Muscle of back (tissue), 11 donors: ENCODE data around the gene RGS7. TPM values are rescaled to one million over a fixed set of nuclear protein-coding genes. Genes with fewer than 3 reads are reported as not detected.
"Not testable (repeated sequence)": the region's sequence is repeated elsewhere in the genome, so short reads cannot be mapped to it uniquely, and the experiment has no call there.

Source experiments
- DNase-seq, 3 donors: peaks; one replicate each; pipeline versions ENCODE4 v3.0.0 to v3.0.0-alpha.2; 2013
- polyA plus RNA-seq, 10 donors: library from polyadenylated mRNA; unstranded; fragments of 120-200 nt; gene quantifications; one replicate each; pipeline ENCODE4 v1.2.1, GENCODE V29; 2013; ENCODE audit not compliant: insufficient read length in 10 of 10

The RGS7 gene
- polyA plus RNA-seq, 10 donors = 0.05 to 0.20 TPM; not detected in 8

- no peak for DNase-seq
Measured at GRCh38 chr1:241213139-241213538, 143.9 kb downstream of the RGS7 start.

- no peak for DNase-seq
Measured at GRCh38 chr1:241212628-241213027, 144.4 kb downstream of the RGS7 start.

GRCh38 chr1:241208910-241209379 lies 148.1 kb downstream of the RGS7 start:
- DNase-seq = no peak

- no peak for DNase-seq
Measured at GRCh38 chr1:241203817-241204216, 153.2 kb downstream of the RGS7 start.

GRCh38 chr1:241202401-241202800 lies 154.6 kb downstream of the RGS7 start:
- no peak for DNase-seq

- DNase-seq = no peak
Measured at GRCh38 chr1:241186716-241187115, 170.3 kb downstream of the RGS7 start.

- no peak for DNase-seq
Measured at GRCh38 chr1:241181971-241182370, 175.0 kb downstream of the RGS7 start.

GRCh38 chr1:241181471-241181870 lies 175.5 kb downstream of the RGS7 start:
- no peak for DNase-seq

GRCh38 chr1:241180569-241180968 lies 176.4 kb downstream of the RGS7 start:
- no peak for DNase-seq

GRCh38 chr1:241177660-241178059 lies 179.3 kb downstream of the RGS7 start:
- no peak for DNase-seq

GRCh38 chr1:241172486-241172885 lies 184.5 kb downstream of the RGS7 start:
- peak in 2 of 3 donors; percentile 16 to 36 for DNase-seq

- DNase-seq = peak; percentile 20 to 63 (median 55)
Measured at GRCh38 chr1:241171991-241172390, 185.0 kb downstream of the RGS7 start.

- DNase-seq = no peak
Measured at GRCh38 chr1:241167121-241167630, 189.8 kb downstream of the RGS7 start.

GRCh38 chr1:241166625-241167024 lies 190.4 kb downstream of the RGS7 start:
- DNase-seq = no peak

GRCh38 chr1:241165256-241165655 lies 191.7 kb downstream of the RGS7 start:
- DNase-seq = not testable (repeated sequence)

- no peak for DNase-seq
Measured at GRCh38 chr1:241163363-241163762, 193.6 kb downstream of the RGS7 start.

GRCh38 chr1:241161188-241161689 lies 195.8 kb downstream of the RGS7 start:
- no peak for DNase-seq

GRCh38 chr1:241157435-241157834 lies 199.6 kb downstream of the RGS7 start:
- no peak for DNase-seq

- DNase-seq = no peak
Measured at GRCh38 chr1:241156231-241156965, 200.6 kb downstream of the RGS7 start.

GRCh38 chr1:241145881-241146280 lies 211.1 kb downstream of the RGS7 start:
- DNase-seq = no peak

GRCh38 chr1:241143765-241144442 lies 213.1 kb downstream of the RGS7 start:
- no peak for DNase-seq

- DNase-seq = no peak
Measured at GRCh38 chr1:241142493-241142892, 214.5 kb downstream of the RGS7 start.

- not testable (repeated sequence) for DNase-seq
Measured at GRCh38 chr1:241141646-241142045, 215.4 kb downstream of the RGS7 start.
